K562 (cell line): ENCODE results near the gene GSTM2. TPM values are rescaled to one million over a fixed set of nuclear protein-coding genes. Genes with fewer than 3 reads are reported as not detected.

Source experiments
- ATAC-seq: fragments of 200-7000 bp; cut with Tn5 transposase; 3 replicates; pipeline ENCODE4 v1.9.1; 2020; ENCODE audit warnings: moderate library complexity
- BruUV-seq: library from RNA; stranded (reverse); fragments of 400-500 nt; replicated peaks from 2 replicates; lab custom pipeline; 2021; lab: Mats Ljungman, UMichigan
- CTCF ChIA-PET: fragments of 300-600 bp; formaldehyde crosslinking; extraction: SDS; loops from one replicate; lab custom pipeline; 2021; ENCODE audit warnings: low intra/inter-chr PET ratio; lab: Yijun Ruan, JAX
- POLR2A ChIA-PET: fragments of 300-600, 350-650 bp; sonication (Branson Sonifier 250); formaldehyde crosslinking; extraction: SDS; loops from one replicate; lab custom pipeline; 2021; ENCODE audit warnings: antibody characterized with exemption, inconsistent platforms; lab: Yijun Ruan, JAX
- DNase-seq, 4 experiments: peaks; one replicate each; pipeline versions ENCODE4 v3.0.0 to v3.0.0-alpha.2; 2011 to 2018; ENCODE audit warnings: low spot score in 3 of 4, mixed read lengths in 3 of 4; ENCODE audit errors: extremely low read depth in 1 of 4
- FAIRE-seq: peaks from 2 replicates; lab custom pipeline; 2011; peaks lifted over from hg19 to GRCh38; lab: Jason Lieb, UNC
- H2AFZ ChIP-seq: 2 replicates; pipeline ENCODE4 v1.6.0; 2011; ENCODE audit warnings: low read depth, low read length, control low read depth, inconsistent platforms
- H3K27ac ChIP-seq: fragments of 200-600 bp; 3 replicates; pipeline ENCODE4 v1.8.0; 2011; ENCODE audit warnings: low read depth, mild to moderate bottlenecking, control low read depth, inconsistent platforms, low read length, moderate library complexity, mixed read lengths; ENCODE audit errors: extremely low read depth
- H3K27me3 ChIP-seq, 2 experiments: fragments of 300-600 bp in 1 of 2; 2 replicates in 1 of 2; 3 replicates in 1 of 2; pipeline versions ENCODE4 v1.6.0 to v1.8.0; 2011; ENCODE audit warnings: inconsistent platforms in 2 of 2, low read length in 2 of 2, mild to moderate bottlenecking in 1 of 2, mixed read lengths in 1 of 2, moderate library complexity in 1 of 2; ENCODE audit not compliant: control insufficient read depth in 2 of 2, insufficient read depth in 2 of 2
- H3K36me3 ChIP-seq: fragments of 300-600 bp; 3 replicates; pipeline ENCODE4 v1.8.0; 2011; ENCODE audit warnings: mild to moderate bottlenecking, low read length, inconsistent platforms; ENCODE audit not compliant: control insufficient read depth, insufficient read depth
- H3K4me1 ChIP-seq, 2 experiments: fragments of 200-600 bp in 1 of 2; replicated peaks in 1 of 2; 2 replicates in 1 of 2; 3 replicates in 1 of 2; pipeline versions ENCODE4 v1.5.1 to v1.8.0; 2011; ENCODE audit warnings: inconsistent platforms in 2 of 2, low read length in 2 of 2, mild to moderate bottlenecking in 1 of 2, mixed read lengths in 1 of 2, moderate library complexity in 1 of 2; ENCODE audit not compliant: control insufficient read depth in 2 of 2, insufficient read depth in 2 of 2
- H3K4me2 ChIP-seq: 2 replicates; pipeline ENCODE4 v1.6.1; 2011; ENCODE audit warnings: low read length, control low read depth, inconsistent platforms, mixed read lengths; ENCODE audit not compliant: insufficient read depth
- H3K4me3 ChIP-seq: fragments of 200-600 bp; sonication (generic), shearing (Covaris generic); 2 replicates; pipeline ENCODE4 v1.5.1; 2016; ENCODE audit warnings: control low read depth, inconsistent platforms
- H3K79me2 ChIP-seq: fragments of 200-600 bp; 3 replicates; pipeline ENCODE4 v1.8.0; 2011; ENCODE audit warnings: low read length, inconsistent platforms; ENCODE audit not compliant: control insufficient read depth, insufficient read depth
- H3K9ac ChIP-seq, 2 experiments: 2 replicates each; pipeline versions ENCODE4 v1.6.0 to v1.6.1; 2011; ENCODE audit warnings: low read depth in 2 of 2, low read length in 2 of 2, control low read depth in 1 of 2, inconsistent platforms in 1 of 2, mild to moderate bottlenecking in 1 of 2, mixed read lengths in 1 of 2; ENCODE audit not compliant: insufficient read depth in 1 of 2
- H3K9me1 ChIP-seq: one replicate; pipeline ENCODE4 v1.6.0; 2011; ENCODE audit warnings: inconsistent platforms, mild to moderate bottlenecking, low read length, moderate library complexity; ENCODE audit not compliant: control insufficient read depth, insufficient read depth
- H3K9me3 ChIP-seq: replicated peaks from 2 replicates; pipeline ENCODE4 v1.5.1; 2011; ENCODE audit warnings: low read depth, low read length, inconsistent platforms; ENCODE audit not compliant: control insufficient read depth, insufficient read depth
- H4K20me1 ChIP-seq: replicated peaks from 2 replicates; pipeline ENCODE4 v1.6.1; 2011; ENCODE audit warnings: low read length, inconsistent platforms, mixed read lengths; ENCODE audit not compliant: control insufficient read depth, insufficient read depth
- FOXK2 ChIP-seq, 2 experiments: fragments of 450-650 bp; IDR thresholded peaks in 1 of 2; conservative IDR thresholded peaks in 1 of 2; 2 replicates each; pipeline ENCODE4 v1.6.1; 2016; ENCODE audit warnings: low read depth in 2 of 2, mild to moderate bottlenecking in 1 of 2
- HMGN3 ChIP-seq: IDR thresholded peaks from 2 replicates; pipeline ENCODE4 v1.6.1; 2011; ENCODE audit warnings: borderline replicate concordance, low read depth, mild to moderate bottlenecking, mixed read lengths, low read length; ENCODE audit not compliant: insufficient read length; ENCODE audit errors: extremely low read depth
- NCOA4 ChIP-seq: fragments of 450-650 bp; IDR thresholded peaks from 2 replicates; pipeline ENCODE4 v1.6.1; 2018; ENCODE audit warnings: mild to moderate bottlenecking; ENCODE audit not compliant: partially characterized antibody
- NFIC ChIP-seq: fragments of 450-650 bp; IDR thresholded peaks from 2 replicates; pipeline ENCODE4 v1.6.1; 2017; ENCODE audit warnings: mild to moderate bottlenecking, inconsistent platforms
- SNIP1 ChIP-seq: fragments of 450-650 bp; IDR thresholded peaks from 2 replicates; pipeline ENCODE4 v1.7.1; 2017; ENCODE audit warnings: low read depth, mild to moderate bottlenecking
- ZBTB17 ChIP-seq: fragments of 450-650 bp; formaldehyde crosslinking; IDR thresholded peaks from 2 replicates; pipeline ENCODE4 v1.4.0; 2020; ENCODE audit warnings: mild to moderate bottlenecking
- ZNF143 ChIP-seq: sonication (generic); formaldehyde crosslinking; IDR thresholded peaks from 2 replicates; pipeline ENCODE4 v1.9.0; 2022; ENCODE audit warnings: mild to moderate bottlenecking, missing genetic modification reagents
- ZNF41 ChIP-seq: fragments of 250-450 bp; sonication (Bioruptor Pico); conservative IDR thresholded peaks from 2 replicates; pipeline ENCODE4 v1.4.0; 2020; ENCODE audit warnings: mild to moderate bottlenecking
- WGBS: fragments of 100-300 bp; shearing (Covaris generic); methylation state at CpG from one replicate; pipeline ENCODE4 v1.1.6; 2016; ENCODE audit warnings: low coverage, mixed read lengths; ENCODE audit not compliant: insufficient coverage; ENCODE audit errors: missing lambda C conversion rate; 5-methylcytosine and 5-hydroxymethylcytosine counted together
- in situ Hi-C: fragments of 300-500 bp; cut with MboI; formaldehyde crosslinking; loops from 4 replicates; pipeline ENCODE4 v1.15.0; 2018; ENCODE audit warnings: inconsistent platforms, mixed read lengths
- intact Hi-C: fragments of 100-400 bp; cut with micrococcal nuclease; formaldehyde crosslinking; loops from 2 replicates; pipeline ENCODE4 v1.14.2; 2022
- polyA plus RNA-seq, 8 experiments: library from polyadenylated mRNA; depleted of rRNA in 4 of 8; stranded (reverse) in 5 of 8; unstranded in 3 of 8; fragments of >200 nt; fragmentation: Nextera tagmentation in 2 of 8; fragmentation: Illumina TruSeq in 1 of 8; extraction: Ambion mirVana in 2 of 8; extraction: Trizol in 1 of 8; gene quantifications; 2 replicates each; pipeline versions ENCODE4 v1.2.1 to v1.2.3, GENCODE V29; 2011 to 2014; ENCODE audit warnings: inconsistent platforms in 1 of 8, missing spikeins in 1 of 8
- total RNA-seq, 7 experiments: library from RNA; depleted of rRNA in 6 of 7; stranded (reverse); fragments of >200 nt in 6 of 7; fragmentation: Illumina TruSeq in 2 of 7; extraction: Trizol in 2 of 7; gene quantifications; 2 replicates each; pipeline versions ENCODE4 v1.2.1 to v1.2.3, GENCODE V29; 2011 to 2021; ENCODE audit warnings: low replicate concordance in 1 of 7

GSTM2 gene
- total and polyA plus RNA-seq, 9 of the 15 experiments (the other 6 are each of a cell fraction or from before 2014, with no cell fraction given): 1.6 to 15.1 (median 6.8) TPM

DNA sequence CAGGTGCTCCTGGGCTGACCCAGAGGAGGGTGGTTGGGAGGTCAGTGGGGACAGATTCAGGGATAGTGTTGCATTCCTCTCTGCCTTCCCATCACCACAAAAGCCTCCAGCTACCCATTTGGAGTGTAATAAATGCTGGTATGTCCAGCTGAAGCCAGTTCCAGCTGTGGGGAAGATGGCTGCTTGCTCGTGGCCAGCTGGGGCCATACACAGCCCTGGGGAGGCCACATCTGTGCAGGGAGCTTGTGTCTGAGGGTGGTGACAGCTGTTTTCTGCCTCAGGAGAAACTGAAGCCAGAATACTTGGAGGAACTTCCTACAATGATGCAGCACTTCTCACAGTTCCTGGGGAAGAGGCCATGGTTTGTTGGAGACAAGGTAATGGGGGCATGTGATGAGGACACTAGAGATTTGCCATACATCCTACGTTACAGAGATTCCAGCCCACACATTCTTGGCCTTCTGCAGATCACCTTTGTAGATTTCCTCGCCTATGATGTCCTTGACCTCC is 9.3 kb upstream of the GSTM2 start (continued):
- TF ChIP-seq FOXK2 (conservative IDR thresholded peaks at IDR 0.05 in 1 of 2, IDR thresholded peaks at IDR 0.05 in 1 of 2; ENCODE audit: low read depth in 2 of 2) (no peak), ZNF143 (CRISPR knock-in tag) (no peak), NCOA4 (no peak), SNIP1 (no peak)
- TF ChIP-seq, all 486 proteins: peak for 10

- intact Hi-C loops: no loop called here
- in situ Hi-C loops: no loop called here
- Histone ChIP-seq H3K9ac (no peak overlapping the region), H3K27me3 (no peaks in the 10 kb centered on the region)
- TF ChIP-seq NFIC: peak; percentile 87
- TF ChIP-seq ZBTB17 (CRISPR knock-in tag): no peak
- no peak for TF ChIP-seq HMGN3
- no peak for TF ChIP-seq ZNF41 (CRISPR knock-in tag)
- TF ChIP-seq, all 486 proteins: peak for 1
- Histone ChIP-seq H3K79me2 (0 out of 3 replicates have a peak, but pooled peaks cover 2% of the 10 kb centered on the region), H3K4me3 (no peak overlapping the region), H2AFZ (no peak overlapping the region), H4K20me1 (no peaks in the 10 kb centered on the region), H3K27ac (no peak overlapping the region), H3K9me1 (no peaks in the 10 kb centered on the region), H3K9me3 (no peaks in the 10 kb centered on the region), H3K36me3 (peaks cover 14% of the 10 kb centered on the region; the same call in 2 of the 3 replicates), H3K4me2 (no peak overlapping the region), H3K4me1 (peaks cover 0 to 24% of the 10 kb centered on the region in 2 experiments; a peak in 4 of 5 replicates)
- ChIA-PET POLR2A (interaction anchor here (0.9 to 1.6 kb wide), 3 partner anchors 9 to 18 kb away, joined by 3 to 4 read pairs (median 3); partner anchors contain the start of gene GSTM2), CTCF (no interaction called here)
- no peak for FAIRE-seq
- no peak for ATAC-seq
- 85% methylated on average over 2 of the region's 2 CpGs for WGBS
- DNase-seq: no peak
- BruUV-seq: no TSS peak
These were observed 8.7 kb upstream of the GSTM2 start for GRCh38 chr1:109659145-109659544.
